ENCODE results near the gene KRTAP10-3. TPM values are rescaled to one million over a fixed set of nuclear protein-coding genes. Genes with fewer than 3 reads are reported as not detected.

KRTAP10-3 gene
- polyA plus RNA-seq, 1 of the 3 experiments (the other 2 are of a cell fraction): not detected

- peak overlapping the region; percentile 30; the same call in 1 of the 2 replicates for H2AFZ ChIP-seq (ENCODE audit: low read depth)
- CTCF ChIA-PET: no interaction called here
Observed at GRCh38 chr21:44598061-44598460, 39.5 kb upstream of the KRTAP10-3 start.

DNA sequence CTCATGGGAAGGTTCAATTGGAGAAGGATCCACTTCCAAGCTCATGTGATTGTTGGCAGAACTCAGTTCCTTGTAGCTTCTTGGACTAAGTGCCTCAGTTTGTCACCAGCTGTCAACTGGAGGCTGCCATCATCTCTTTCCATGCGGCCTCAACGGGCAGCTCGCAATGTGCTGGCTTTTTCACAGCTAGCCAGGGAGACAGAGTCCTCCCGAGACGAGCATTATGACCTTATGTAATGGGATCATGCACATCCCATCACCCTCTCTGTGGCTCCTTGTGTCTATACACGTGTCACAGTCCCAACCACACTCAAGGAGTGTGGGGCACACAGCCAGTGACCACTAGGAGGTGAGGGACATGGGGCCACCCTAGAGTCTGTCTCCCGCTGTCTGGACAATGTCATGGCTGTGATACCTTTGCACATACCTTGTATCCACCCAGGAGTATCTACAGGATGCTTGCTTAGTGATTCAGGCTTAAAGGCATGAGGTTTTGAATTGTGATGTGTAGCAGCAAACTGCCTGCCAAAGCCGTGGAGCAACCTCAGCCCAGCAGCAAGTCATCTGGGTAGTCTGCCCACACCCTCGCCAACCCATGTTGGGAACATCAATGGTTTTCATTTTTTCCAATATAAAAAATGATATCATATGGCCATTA, 37.6 kb upstream of the KRTAP10-3 start:
- ChIA-PET POLR2A (no interaction called here), CTCF (interaction anchor here (0.7 to 1.7 kb wide), 3 partner anchors 12 to 299 kb away, joined by 3 to 5 read pairs (median 3); partner anchors contain the start of gene KRTAP10-5)
- H3K27me3 ChIP-seq (ENCODE audit: insufficient read depth): peaks cover 8% of the 10 kb centered on the region; the same call in 1 of the 2 replicates
- TF ChIP-seq NFIC (IDR thresholded peaks at IDR 0.05; ENCODE audit: borderline replicate concordance): no peak
- no peak for TF ChIP-seq USF1 (IDR thresholded peaks at IDR 0.05; ENCODE audit: borderline replicate concordance, low read depth)
- no peak for TF ChIP-seq NRF1 (IDR thresholded peaks at IDR 0.05; ENCODE audit: low read depth, low read length)
- TF ChIP-seq TCF12 (IDR thresholded peaks at IDR 0.05): no peak
- TF ChIP-seq ZBTB33 (IDR thresholded peaks at IDR 0.05; ENCODE audit: borderline replicate concordance, low read depth): no peak
- no peak for TF ChIP-seq JUND (IDR thresholded peaks at IDR 0.05)
- no peaks in the 10 kb centered on the region for H3F3A ChIP-seq (replicated peaks; ENCODE audit: insufficient read depth)
- no peak overlapping the region for H3K4me2 ChIP-seq
- WGBS (ENCODE audit: low lambda C conversion rate): 23% methylated on average over 7 of the region's 9 CpGs
- H3K79me2 ChIP-seq (ENCODE audit: insufficient read depth): no peaks in the 10 kb centered on the region
- H3K4me3 ChIP-seq (ENCODE audit: low read depth in 2 of 2, low read length in 1 of 2): no peak overlapping the region
- H3K4me1 ChIP-seq (ENCODE audit: control insufficient read depth in 1 of 2, insufficient read depth in 2 of 2, low read depth in 1 of 2, low read length in 1 of 2): peaks cover 0 to 2% of the 10 kb centered on the region in 2 experiments; a peak in 1 of 4 replicates
- H3K27ac ChIP-seq (ENCODE audit: low read depth in 2 of 2, low read length in 1 of 2): no peak overlapping the region
- no peaks in the 10 kb centered on the region for H3K9me2 ChIP-seq
- no peaks in the 10 kb centered on the region for H4K20me1 ChIP-seq (ENCODE audit: insufficient read depth)
- no peak overlapping the region for H3K9ac ChIP-seq
- peak overlapping the region; percentile 59; the same call in 1 of the 2 replicates for H2AFZ ChIP-seq (ENCODE audit: low read depth)
- DNase-seq: no peak
- H3K36me3 ChIP-seq (replicated peaks in 1 of 2; ENCODE audit: control insufficient read depth in 1 of 2, insufficient read depth in 2 of 2, low read length in 1 of 2): no peaks in the 10 kb centered on the region
- no peaks in the 10 kb centered on the region for H3K9me3 ChIP-seq

More at GRCh38 chr21:44598061-44598460, 39.5 kb upstream of the KRTAP10-3 start:
- WGBS (ENCODE audit: low lambda C conversion rate): 57% methylated on average over 11 of the region's 11 CpGs
- Histone ChIP-seq H3K9ac (no peak overlapping the region), H3K4me1 (ENCODE audit: control insufficient read depth in 1 of 2, insufficient read depth in 2 of 2, low read depth in 1 of 2, low read length in 1 of 2) (peaks cover 0 to 2% of the 10 kb centered on the region in 2 experiments; a peak in 1 of 4 replicates), H3K79me2 (ENCODE audit: insufficient read depth) (no peaks in the 10 kb centered on the region), H3K9me3 (no peaks in the 10 kb centered on the region), H4K20me1 (ENCODE audit: insufficient read depth) (no peaks in the 10 kb centered on the region), H3K9me2 (no peaks in the 10 kb centered on the region), H3K27ac (ENCODE audit: low read depth in 2 of 2, low read length in 1 of 2) (no peak overlapping the region), H3K36me3 (replicated peaks in 1 of 2; ENCODE audit: control insufficient read depth in 1 of 2, insufficient read depth in 2 of 2, low read length in 1 of 2) (no peaks in the 10 kb centered on the region), H3K4me2 (no peak overlapping the region), H3F3A (replicated peaks; ENCODE audit: insufficient read depth) (no peaks in the 10 kb centered on the region), H3K4me3 (ENCODE audit: low read depth in 2 of 2, low read length in 1 of 2) (no peak overlapping the region), H3K27me3 (ENCODE audit: insufficient read depth) (peaks cover 19% of the 10 kb centered on the region)
- POLR2A ChIA-PET: no interaction called here
- TF ChIP-seq IRF3 (IDR thresholded peaks at IDR 0.05; ENCODE audit: low read depth, low read length): no peak
- TF ChIP-seq MEF2A (IDR thresholded peaks at IDR 0.05; ENCODE audit: borderline replicate concordance, low read depth): no peak
- no peak for TF ChIP-seq YY1 (IDR thresholded peaks at IDR 0.05; ENCODE audit: low read depth)
- no peak for DNase-seq

Data from SK-N-SH (cell line).